Neuronal stem cell (in vitro differentiated cells): Measurements from ENCODE around the gene ZBTB7C.

Experiments used
- DNase-seq: peaks from one replicate; pipeline ENCODE4 v3.0.0-alpha.2; 2013; ENCODE audit warnings: low spot score
- H2AFZ ChIP-seq: one replicate; pipeline ENCODE4 v1.6.1; 2013; ENCODE audit warnings: mild to moderate bottlenecking, low read length, inconsistent platforms
- H2AK5ac ChIP-seq: 2 replicates; pipeline ENCODE4 v1.6.1; 2013; ENCODE audit warnings: low read depth, mild to moderate bottlenecking, inconsistent platforms, low read length, moderate library complexity, mixed read lengths
- H2BK120ac ChIP-seq: 2 replicates; pipeline ENCODE4 v1.6.1; 2013; ENCODE audit warnings: low read depth, mild to moderate bottlenecking, inconsistent platforms, low read length, moderate library complexity, mixed read lengths
- H2BK12ac ChIP-seq: one replicate; pipeline ENCODE4 v1.6.1; 2013; ENCODE audit warnings: low read length, inconsistent platforms
- H2BK15ac ChIP-seq: 2 replicates; pipeline ENCODE4 v1.6.1; 2013; ENCODE audit warnings: mild to moderate bottlenecking, low read length, inconsistent platforms, mixed read lengths
- H2BK5ac ChIP-seq: one replicate; pipeline ENCODE4 v1.6.1; 2013; ENCODE audit warnings: inconsistent platforms, mild to moderate bottlenecking, low read length, moderate library complexity
- H3K14ac ChIP-seq: one replicate; pipeline ENCODE4 v1.6.1; 2013; ENCODE audit warnings: low read length, inconsistent platforms
- H3K18ac ChIP-seq: 2 replicates; pipeline ENCODE4 v1.6.1; 2013; ENCODE audit warnings: low read length, inconsistent platforms
- H3K23ac ChIP-seq: 2 replicates; pipeline ENCODE4 v1.6.1; 2013; ENCODE audit warnings: low read depth, mild to moderate bottlenecking, mixed read lengths, low read length, inconsistent platforms; ENCODE audit not compliant: poor library complexity
- H3K27ac ChIP-seq: replicated peaks from 3 replicates; pipeline ENCODE4 v1.5.1; 2013; ENCODE audit warnings: low read length, inconsistent platforms
- H3K27me3 ChIP-seq, 3 experiments: 2 replicates each; pipeline ENCODE4 v1.6.1; 2013; ENCODE audit warnings: low read length in 3 of 3, mild to moderate bottlenecking in 2 of 3, inconsistent platforms in 1 of 3, low read depth in 1 of 3, mixed read lengths in 1 of 3, moderate library complexity in 1 of 3; ENCODE audit not compliant: control insufficient read depth in 3 of 3, insufficient read depth in 3 of 3
- H3K36me3 ChIP-seq, 2 donors: replicated peaks in 1 of 2; 2 replicates each; pipeline ENCODE4 v1.6.1; 2013; ENCODE audit warnings: low read length in 2 of 2; ENCODE audit not compliant: control insufficient read depth in 2 of 2, insufficient read depth in 2 of 2
- H3K4ac ChIP-seq: 2 replicates; pipeline ENCODE4 v1.6.1; 2013; ENCODE audit warnings: inconsistent platforms, mild to moderate bottlenecking, low read length, moderate library complexity
- H3K4me1 ChIP-seq, 2 donors: 1 replicate in 1 of 2; 2 replicates in 1 of 2; pipeline ENCODE4 v1.6.1; 2013; ENCODE audit warnings: low read length in 2 of 2, low read depth in 1 of 2; ENCODE audit not compliant: control insufficient read depth in 2 of 2, insufficient read depth in 1 of 2
- H3K4me2 ChIP-seq: one replicate; pipeline ENCODE4 v1.6.1; 2013; ENCODE audit warnings: mild to moderate bottlenecking, low read length, inconsistent platforms; ENCODE audit not compliant: insufficient read depth, poor library complexity, severe bottlenecking
- H3K4me3 ChIP-seq, 2 donors: 2 replicates each; pipeline ENCODE4 v1.5.1; 2013; ENCODE audit warnings: low read length in 2 of 2, mild to moderate bottlenecking in 2 of 2, inconsistent platforms in 1 of 2, moderate library complexity in 1 of 2
- H3K79me1 ChIP-seq: one replicate; pipeline ENCODE4 v1.6.1; 2013; ENCODE audit warnings: low read depth, mild to moderate bottlenecking, inconsistent platforms, low read length, moderate library complexity
- H3K9ac ChIP-seq: one replicate; pipeline ENCODE4 v1.6.1; 2013; ENCODE audit warnings: mild to moderate bottlenecking, low read depth, low read length, inconsistent platforms; ENCODE audit not compliant: poor library complexity
- H3K9me3 ChIP-seq, 2 donors: replicated peaks in 1 of 2; 2 replicates each; pipeline versions ENCODE3 to v1.6.1; 2013; ENCODE audit warnings: low read length in 2 of 2, mild to moderate bottlenecking in 2 of 2, inconsistent platforms in 1 of 2, low read depth in 1 of 2, mixed read lengths in 1 of 2, moderate library complexity in 1 of 2; ENCODE audit not compliant: control insufficient read depth in 2 of 2, insufficient read depth in 1 of 2
- H4K8ac ChIP-seq: one replicate; pipeline ENCODE4 v1.6.1; 2013; ENCODE audit warnings: low read depth, mild to moderate bottlenecking, inconsistent platforms, low read length, moderate library complexity
- H4K91ac ChIP-seq: one replicate; pipeline ENCODE4 v1.6.1; 2013; ENCODE audit warnings: low read length, low read depth, mild to moderate bottlenecking, inconsistent platforms; ENCODE audit not compliant: poor library complexity
- WGBS, 2 donors: extraction: QIAGEN DNeasy Blood & Tissue Kit; methylation state at CpG; one replicate each; pipeline ENCODE4 v1.1.7; 2013; ENCODE audit warnings: missing lambda C conversion rate in 2 of 2, mixed read lengths in 1 of 2; ENCODE audit not compliant: insufficient read length in 2 of 2, insufficient replicate concordance in 1 of 2; ENCODE audit errors: extremely low coverage in 2 of 2; 5-methylcytosine and 5-hydroxymethylcytosine counted together

Gene ZBTB7C

DNA sequence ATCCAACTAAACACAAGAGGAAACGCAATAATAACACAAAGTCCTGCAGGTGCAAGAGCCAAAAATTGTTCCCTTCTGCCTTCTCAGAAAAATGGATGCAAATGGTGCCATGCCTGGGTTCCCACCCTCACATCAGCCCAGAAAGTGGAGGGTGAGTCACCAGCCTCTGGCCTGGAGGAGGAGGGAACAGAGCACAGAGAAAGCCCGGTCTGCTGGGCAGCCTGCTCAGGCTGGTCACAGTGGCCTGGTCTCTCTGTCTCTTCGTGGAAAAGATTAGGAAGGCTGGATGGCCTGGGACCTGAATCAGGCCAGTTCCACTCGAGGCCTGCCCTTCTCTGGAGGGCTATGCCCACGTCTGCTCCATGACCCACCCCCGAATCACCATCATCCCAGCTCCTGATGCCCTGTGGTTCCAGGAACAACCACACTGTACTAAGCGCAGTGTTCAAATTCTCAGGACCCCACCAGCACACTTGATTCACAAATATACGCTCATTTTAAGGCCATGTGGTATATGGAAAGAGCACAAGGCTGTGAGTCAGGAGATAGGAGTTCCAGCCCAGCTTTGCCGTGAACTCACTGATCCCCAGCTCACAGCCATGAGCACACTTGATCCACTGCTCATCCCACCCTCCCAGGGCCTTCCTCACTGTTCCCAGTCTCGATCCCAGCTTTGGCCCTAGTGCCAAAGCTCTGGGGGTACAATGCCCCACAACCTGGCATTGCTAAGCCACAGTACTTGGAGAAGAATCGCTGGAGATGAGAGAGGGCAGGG is 82.1 kb downstream of the ZBTB7C start:
- Histone ChIP-seq H3K4me3 (no peak overlapping the region), H3K4me1 (peaks cover 0 to 3% of the 10 kb centered on the region in 2 donors), H3K18ac (peak overlapping the region; percentile 31), H3K23ac (no peak overlapping the region), H3K4ac (no peak overlapping the region), H3K9me3 (no peaks in the 10 kb centered on the region), H3K14ac (no peak overlapping the region), H4K8ac (no peak overlapping the region), H2BK120ac (no peak overlapping the region), H2AK5ac (no peak overlapping the region), H3K79me1 (no peaks in the 10 kb centered on the region), H2BK12ac (no peak overlapping the region), H2BK5ac (no peak overlapping the region), H3K27ac (no peak overlapping the region), H2AFZ (no peak overlapping the region), H4K91ac (no peak overlapping the region), H3K9ac (no peak overlapping the region), H2BK15ac (no peak overlapping the region), H3K36me3 (no peaks in the 10 kb centered on the region), H3K27me3 (no peaks in the 10 kb centered on the region), H3K4me2 (no peak overlapping the region)
- no peak for DNase-seq
- no CpG with 5 or more reads among the region's 11 CpGs for WGBS, 2 donors

GRCh38 chr18:48325115-48325665 is 84.0 kb downstream of the ZBTB7C start:
- Histone ChIP-seq H3K4me3 (no peak overlapping the region), H3K4ac (no peak overlapping the region), H3K4me2 (no peak overlapping the region), H3K18ac (no peak overlapping the region), H2AK5ac (no peak overlapping the region), H3K27ac (no peak overlapping the region), H4K8ac (no peak overlapping the region), H3K4me1 (peaks cover 0 to 3% of the 10 kb centered on the region in 2 donors), H2BK15ac (no peak overlapping the region), H3K9me3 (no peaks in the 10 kb centered on the region), H4K91ac (no peak overlapping the region), H3K14ac (no peak overlapping the region), H3K9ac (no peak overlapping the region), H2BK120ac (no peak overlapping the region), H2AFZ (no peak overlapping the region), H3K27me3 (no peaks in the 10 kb centered on the region), H3K79me1 (no peaks in the 10 kb centered on the region), H2BK12ac (no peak overlapping the region), H3K23ac (no peak overlapping the region), H3K36me3 (no peaks in the 10 kb centered on the region), H2BK5ac (no peak overlapping the region)
- DNase-seq: no peak
- WGBS, 2 donors: no CpG with 5 or more reads among the region's 1 CpG

- Histone ChIP-seq H3K4me2 (no peak overlapping the region), H3K27ac (no peak overlapping the region), H2AK5ac (no peak overlapping the region), H2AFZ (no peak overlapping the region), H3K36me3 (no peaks in the 10 kb centered on the region), H2BK15ac (no peak overlapping the region), H3K9ac (no peak overlapping the region), H2BK120ac (no peak overlapping the region), H3K4me3 (peak overlapping the region in 1 of 2 donors; percentile 19), H2BK5ac (no peak overlapping the region), H3K4me1 (peaks cover 0 to 1% of the 10 kb centered on the region in 2 donors), H2BK12ac (no peak overlapping the region), H3K4ac (no peak overlapping the region), H3K23ac (no peak overlapping the region), H3K18ac (no peak overlapping the region), H3K79me1 (no peaks in the 10 kb centered on the region), H3K14ac (no peak overlapping the region), H4K8ac (no peak overlapping the region), H3K9me3 (no peaks in the 10 kb centered on the region), H3K27me3 (no peaks in the 10 kb centered on the region), H4K91ac (no peak overlapping the region)
- no CpG with 5 or more reads among the region's 9 CpGs for WGBS, 2 donors
- DNase-seq: no peak
Measured at GRCh38 chr18:48324651-48325050, 84.5 kb downstream of the ZBTB7C start.

GRCh38 chr18:48323151-48323550 is 86.0 kb downstream of the ZBTB7C start:
- no peaks in the 10 kb centered on the region for H3K36me3 ChIP-seq
- no peaks in the 10 kb centered on the region for H3K27me3 ChIP-seq
- H3K27ac ChIP-seq: no peak overlapping the region
- H4K91ac ChIP-seq: no peak overlapping the region
- no peak overlapping the region for H4K8ac ChIP-seq
- H2BK5ac ChIP-seq: no peak overlapping the region
- no peak overlapping the region for H2AFZ ChIP-seq
- H3K18ac ChIP-seq: no peak overlapping the region
- WGBS, 2 donors: no CpG with 5 or more reads among the region's 2 CpGs
- no peak overlapping the region for H3K23ac ChIP-seq
- no peak overlapping the region for H3K4me2 ChIP-seq
- DNase-seq: no peak
- no peak overlapping the region for H2AK5ac ChIP-seq
- no peak overlapping the region for H2BK120ac ChIP-seq
- no peak overlapping the region for H3K9ac ChIP-seq
- H3K4me3 ChIP-seq: no peak overlapping the region
- H3K79me1 ChIP-seq: no peaks in the 10 kb centered on the region
- peaks cover 0 to 1% of the 10 kb centered on the region in 2 donors for H3K4me1 ChIP-seq
- H2BK15ac ChIP-seq: no peak overlapping the region
- H3K9me3 ChIP-seq: no peaks in the 10 kb centered on the region
- H3K4ac ChIP-seq: no peak overlapping the region
- H3K14ac ChIP-seq: no peak overlapping the region
- H2BK12ac ChIP-seq: no peak overlapping the region
